NK-92 (cell line): ENCODE results near the gene STX5.
"Not testable (repeated sequence)": the region's sequence is repeated elsewhere in the genome, so short reads cannot be mapped to it uniquely, and the experiment has no call there.

Experiments
- DNase-seq: peaks from one replicate; lab custom pipeline; 2025; ENCODE audit not compliant: unreplicated experiment; lab: John Stamatoyannopoulos, UW

STX5 gene

DNA sequence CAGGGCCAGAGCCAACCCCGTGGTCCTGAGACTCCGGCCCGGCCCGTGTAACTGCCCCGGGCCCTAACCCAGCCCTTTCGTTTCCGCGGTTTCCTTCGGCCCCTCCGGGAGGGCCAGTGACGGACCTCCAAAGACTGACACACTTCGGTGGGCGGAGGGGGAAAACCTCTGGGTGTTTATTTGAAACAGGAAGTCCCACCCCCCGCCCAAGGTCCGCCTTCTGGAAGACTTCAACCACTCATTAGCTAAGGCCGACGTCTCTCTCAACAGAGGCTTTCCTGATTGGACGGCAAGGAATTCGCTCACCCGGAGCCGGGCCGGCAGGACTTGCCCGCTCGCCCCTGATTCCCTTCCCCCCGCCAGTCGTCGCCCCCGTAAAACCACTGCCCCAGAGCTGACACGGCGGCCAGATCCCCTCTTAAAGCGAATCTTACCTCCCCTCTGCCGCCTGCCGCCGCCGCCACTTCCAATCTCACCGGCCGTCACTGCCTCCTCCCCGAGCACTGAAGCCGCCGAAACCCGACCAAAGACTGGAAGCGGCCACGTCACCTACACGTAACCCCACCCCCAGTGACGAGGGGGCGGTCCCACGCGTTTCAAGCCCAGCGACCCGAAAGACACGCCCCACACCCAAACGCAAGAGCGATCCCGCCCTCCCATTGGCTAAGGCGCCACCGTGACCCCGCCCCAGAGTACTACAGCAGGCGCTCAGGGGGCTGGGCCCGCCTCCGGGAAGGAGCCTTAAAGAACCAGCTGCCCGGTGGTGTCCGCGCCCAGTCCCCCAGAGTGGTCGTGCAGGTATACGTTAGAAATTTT lies at the start of gene STX5:
Gene STX5 (minus strand): TSS at position 532 of the 816 bp plus-strand sequence. CDS start 808 bp downstream, outside the sequence.
- DNase-seq, result peak; percentile 92

- no peak for DNase-seq
These were observed 49.1 kb upstream of the STX5 start, which contains the start of gene SLC3A2 for GRCh38 chr11:62880803-62881578. Gene SLC3A2 (plus strand): TSS chr11:62880896. CDS start chr11:62881024, 128 bp downstream.

GRCh38 chr11:62880231-62880802 lies 48.5 kb upstream of the STX5 start:
- DNase-seq, result no peak

- DNase-seq, result no peak
These were observed 47.6 kb upstream of the STX5 start for GRCh38 chr11:62879235-62879978.

- DNase-seq, result no peak
These were observed 44.9 kb upstream of the STX5 start for GRCh38 chr11:62876712-62877111.

DNA sequence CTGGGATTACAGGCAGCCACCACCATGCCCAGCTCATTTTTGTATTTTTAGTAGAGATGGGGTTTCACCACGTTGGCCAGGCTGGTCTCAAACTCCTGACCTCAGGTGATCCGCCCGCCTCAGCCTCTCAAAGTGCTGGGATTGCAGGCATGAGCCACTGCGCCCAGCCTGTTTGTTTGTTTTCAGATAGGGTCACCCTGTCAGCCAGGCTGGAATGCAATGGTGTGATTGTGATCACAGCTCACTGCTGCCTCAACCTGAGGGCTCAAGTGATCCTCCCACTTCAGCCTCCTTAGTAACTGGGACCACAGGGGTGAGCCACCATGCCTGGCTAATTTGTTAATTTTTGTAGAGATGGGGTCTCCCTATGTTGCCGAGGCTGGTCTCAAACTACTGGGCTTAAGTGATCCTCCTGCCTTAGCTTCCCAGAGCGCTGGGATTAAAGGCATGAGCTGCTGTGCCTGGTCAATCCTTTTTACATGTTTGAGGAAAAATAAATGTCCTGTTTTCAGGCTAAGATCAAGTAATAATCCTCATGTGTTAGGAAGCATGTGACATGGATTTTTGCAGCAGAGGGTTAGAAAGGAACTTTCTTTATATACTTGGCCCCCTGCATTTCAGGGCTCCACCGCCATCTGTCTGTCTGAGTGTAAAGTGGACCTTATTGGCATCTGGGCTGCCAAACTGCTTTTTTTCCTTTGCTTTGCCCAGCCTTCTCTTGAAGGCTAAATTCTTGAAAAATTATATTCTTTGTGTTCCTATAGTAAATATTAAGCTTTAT lies 44.0 kb upstream of the STX5 start:
- no peak for DNase-seq

- DNase-seq, result no peak
These were observed 43.0 kb upstream of the STX5 start for GRCh38 chr11:62874851-62875250.

- DNase-seq, result no peak
These were observed 33.8 kb upstream of the STX5 start for GRCh38 chr11:62865635-62866034.

GRCh38 chr11:62863687-62864335 lies 32.0 kb upstream of the STX5 start:
- no peak for DNase-seq

- DNase-seq, result not testable (repeated sequence)
These were observed 29.8 kb upstream of the STX5 start for GRCh38 chr11:62861564-62862192.

DNA sequence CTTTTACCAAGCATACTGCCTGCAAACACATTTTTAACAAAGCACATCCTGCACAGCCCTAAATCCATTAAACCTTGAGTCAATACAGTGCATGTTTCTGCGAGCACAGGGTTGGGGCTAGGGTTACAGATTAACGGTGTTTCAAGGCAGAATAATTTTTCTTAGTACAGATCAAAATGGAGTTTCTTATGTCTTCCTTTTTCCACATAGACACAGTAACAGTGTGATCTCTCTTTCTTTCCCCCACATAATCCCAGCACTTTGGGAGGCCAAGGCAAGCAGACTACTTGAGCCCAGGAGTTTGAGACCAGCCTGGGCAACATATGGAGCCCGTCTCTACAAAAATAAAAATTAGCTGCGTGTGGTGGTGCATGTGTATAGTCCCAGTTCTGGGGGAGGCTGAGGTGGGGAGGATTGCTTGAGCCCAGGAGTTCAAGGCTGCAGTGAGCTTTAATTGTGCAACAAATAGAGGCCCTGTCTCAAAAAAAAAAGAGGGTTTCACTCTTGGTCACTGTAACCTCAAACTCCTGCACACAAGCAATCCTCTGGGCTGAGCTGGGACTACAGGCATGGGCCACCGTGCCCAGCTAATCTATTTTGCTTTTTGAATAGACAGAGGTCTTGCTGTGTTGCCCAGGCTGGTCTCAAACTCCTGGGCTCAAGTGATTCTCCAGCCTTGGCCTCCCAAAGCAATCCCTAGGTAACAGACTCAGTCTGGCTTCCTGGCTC lies 29.1 kb upstream of the STX5 start:
- DNase-seq, result no peak

DNA sequence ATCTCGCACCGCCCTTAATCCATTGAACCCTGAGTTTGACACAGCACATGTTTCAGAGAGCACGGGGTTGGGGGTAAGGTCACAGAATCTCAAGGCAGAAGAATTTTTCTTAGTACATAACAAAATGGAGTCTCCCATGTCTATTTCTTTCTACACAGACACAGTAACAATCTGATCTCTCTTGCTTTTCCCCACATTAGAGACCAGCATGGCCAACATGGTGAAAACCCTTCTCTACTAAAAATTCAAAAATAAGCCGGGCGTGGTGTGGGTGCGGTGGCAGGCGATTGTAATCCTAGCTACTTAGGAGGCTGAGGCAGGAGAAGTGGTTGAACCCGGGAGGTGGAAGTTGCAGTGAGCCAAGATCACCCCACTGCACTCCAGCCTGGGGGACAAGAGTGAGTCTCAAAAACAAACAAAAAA lies 27.4 kb upstream of the STX5 start:
- not testable (repeated sequence) for DNase-seq

- no peak for DNase-seq
These were observed 26.4 kb upstream of the STX5 start for GRCh38 chr11:62858201-62858600.

DNA sequence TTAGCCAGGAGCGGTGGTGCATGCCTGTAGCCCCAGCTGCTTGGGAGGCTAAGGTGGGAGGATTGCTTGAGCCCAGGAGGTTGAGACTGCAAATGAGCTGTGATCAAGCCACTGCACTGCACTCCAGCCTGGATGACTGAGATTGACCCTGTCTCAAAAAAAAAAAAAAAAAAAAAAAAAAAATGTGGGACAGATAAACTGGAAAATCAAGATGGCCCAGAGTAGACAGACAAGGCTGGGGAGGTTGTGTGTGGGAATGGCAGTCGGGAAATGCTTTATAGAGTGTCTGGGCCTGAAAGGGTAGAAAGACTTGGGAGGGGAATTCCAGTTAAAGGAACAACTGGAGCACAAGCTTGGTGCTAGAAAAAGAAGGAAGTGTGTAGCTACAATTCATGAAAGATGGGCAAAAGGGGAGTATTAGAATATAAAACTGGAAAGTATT lies 25.7 kb upstream of the STX5 start:
- no peak for DNase-seq

- no peak for DNase-seq
These were observed 24.6 kb upstream of the STX5 start for GRCh38 chr11:62856333-62856895.

GRCh38 chr11:62855571-62856332 lies 23.9 kb upstream of the STX5 start:
- peak; percentile 82 for DNase-seq

GRCh38 chr11:62854825-62855570 lies 23.1 kb upstream of the STX5 start:
- no peak for DNase-seq
